GM12864 (cell line): ENCODE data around the gene DHDH.
"Not testable (repeated sequence)": the region's sequence is repeated elsewhere in the genome, so short reads cannot be mapped to it uniquely, and the experiment has no call there.

ENCODE experiments used
- DNase-seq: peaks from one replicate; pipeline ENCODE4 v3.0.0-alpha.2; 2011; ENCODE audit warnings: low read depth
- H3K4me3 ChIP-seq: 2 replicates; pipeline ENCODE4 v1.5.1; 2011; ENCODE audit warnings: mild to moderate bottlenecking, low read depth, low read length, control low read depth
- TF ChIP-seq, protein P1 (sequence below): IDR thresholded peaks from 2 replicates; pipeline ENCODE4 v1.5.1; 2011; ENCODE audit warnings: low read depth, mild to moderate bottlenecking, moderate library complexity, low read length, control low read depth, inconsistent platforms; ENCODE audit errors: missing control alignments

Gene DHDH

DNA sequence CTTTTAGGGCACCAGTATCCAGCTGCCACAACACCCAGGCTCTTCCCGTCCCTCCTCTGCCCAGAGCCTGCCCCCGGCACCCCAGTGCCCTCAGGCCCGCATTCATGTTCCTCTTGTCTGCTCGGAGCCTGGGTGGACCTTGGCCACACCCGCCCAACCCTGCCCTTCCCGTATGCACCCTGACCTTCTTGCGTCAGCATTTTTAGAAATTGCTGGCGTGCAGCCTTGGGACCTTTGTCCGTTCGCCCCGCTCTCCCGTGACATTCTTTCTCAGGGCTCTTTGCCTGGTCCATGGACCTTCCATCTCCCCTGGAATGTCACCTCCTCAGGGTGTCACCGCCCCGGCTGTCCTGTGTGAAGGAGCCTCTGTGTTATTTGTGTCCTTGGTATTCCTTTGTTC, 25.8 kb upstream of the DHDH start:
- DNase-seq, result no peak
- no peak overlapping the region for H3K4me3 ChIP-seq
- TF ChIP-seq, protein P1, sequence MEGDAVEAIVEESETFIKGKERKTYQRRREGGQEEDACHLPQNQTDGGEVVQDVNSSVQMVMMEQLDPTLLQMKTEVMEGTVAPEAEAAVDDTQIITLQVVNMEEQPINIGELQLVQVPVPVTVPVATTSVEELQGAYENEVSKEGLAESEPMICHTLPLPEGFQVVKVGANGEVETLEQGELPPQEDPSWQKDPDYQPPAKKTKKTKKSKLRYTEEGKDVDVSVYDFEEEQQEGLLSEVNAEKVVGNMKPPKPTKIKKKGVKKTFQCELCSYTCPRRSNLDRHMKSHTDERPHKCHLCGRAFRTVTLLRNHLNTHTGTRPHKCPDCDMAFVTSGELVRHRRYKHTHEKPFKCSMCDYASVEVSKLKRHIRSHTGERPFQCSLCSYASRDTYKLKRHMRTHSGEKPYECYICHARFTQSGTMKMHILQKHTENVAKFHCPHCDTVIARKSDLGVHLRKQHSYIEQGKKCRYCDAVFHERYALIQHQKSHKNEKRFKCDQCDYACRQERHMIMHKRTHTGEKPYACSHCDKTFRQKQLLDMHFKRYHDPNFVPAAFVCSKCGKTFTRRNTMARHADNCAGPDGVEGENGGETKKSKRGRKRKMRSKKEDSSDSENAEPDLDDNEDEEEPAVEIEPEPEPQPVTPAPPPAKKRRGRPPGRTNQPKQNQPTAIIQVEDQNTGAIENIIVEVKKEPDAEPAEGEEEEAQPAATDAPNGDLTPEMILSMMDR, result no peak

DNA sequence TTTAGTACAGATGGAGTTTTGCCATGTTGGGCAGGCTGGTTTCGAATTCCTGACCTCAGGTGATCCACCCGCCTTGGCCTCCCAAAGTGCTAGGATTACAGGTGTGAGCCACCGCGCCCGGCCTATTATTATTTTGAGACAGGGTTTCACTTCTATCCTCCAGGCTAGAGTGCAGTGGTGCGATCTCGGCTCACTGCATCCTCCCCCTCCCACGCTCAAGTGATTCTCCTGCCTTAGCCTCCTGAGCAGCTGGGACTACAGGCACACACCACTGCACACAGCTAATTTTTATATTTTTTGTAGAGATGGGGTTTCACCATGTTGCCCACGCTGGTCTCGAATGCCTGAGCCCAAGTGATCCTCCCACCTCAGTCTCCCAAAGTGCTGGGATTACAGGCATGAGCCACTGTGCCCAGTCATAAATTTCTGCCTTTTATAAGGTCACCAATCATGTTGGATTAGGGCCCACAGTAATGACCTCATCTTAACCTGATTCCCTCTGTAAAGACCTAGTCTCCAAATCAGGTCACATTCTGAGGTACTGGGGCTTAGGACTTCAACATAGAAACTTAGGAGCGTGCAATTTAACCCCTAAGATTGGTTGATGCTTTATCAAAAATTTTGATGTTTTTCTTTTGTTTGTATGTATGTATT, 23.9 kb upstream of the DHDH start:
- DNase-seq, H3K4me3 ChIP-seq: not testable (repeated sequence)

DNA sequence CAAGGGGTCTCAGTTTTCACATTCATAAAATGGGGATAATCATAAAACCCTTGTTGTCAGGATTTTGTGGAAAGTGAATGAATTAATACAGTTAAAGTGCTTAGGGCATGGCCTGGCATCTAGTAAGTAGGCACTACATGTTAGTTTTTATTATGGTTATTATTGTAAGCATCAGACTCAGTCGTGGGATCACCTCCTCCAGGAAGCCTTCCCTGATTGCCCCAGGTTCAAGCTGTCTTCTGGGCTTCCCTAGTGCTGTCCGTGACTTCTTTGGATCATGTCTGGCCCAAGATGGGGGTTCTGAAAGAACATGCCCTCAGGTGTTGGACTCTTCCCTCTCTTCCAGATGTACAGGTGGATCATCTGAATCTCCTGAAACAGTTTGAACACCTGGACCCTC, 22.7 kb upstream of the DHDH start:
- TF ChIP-seq, protein P1, result no peak
- no peak overlapping the region for H3K4me3 ChIP-seq
- DNase-seq, result no peak

DNA sequence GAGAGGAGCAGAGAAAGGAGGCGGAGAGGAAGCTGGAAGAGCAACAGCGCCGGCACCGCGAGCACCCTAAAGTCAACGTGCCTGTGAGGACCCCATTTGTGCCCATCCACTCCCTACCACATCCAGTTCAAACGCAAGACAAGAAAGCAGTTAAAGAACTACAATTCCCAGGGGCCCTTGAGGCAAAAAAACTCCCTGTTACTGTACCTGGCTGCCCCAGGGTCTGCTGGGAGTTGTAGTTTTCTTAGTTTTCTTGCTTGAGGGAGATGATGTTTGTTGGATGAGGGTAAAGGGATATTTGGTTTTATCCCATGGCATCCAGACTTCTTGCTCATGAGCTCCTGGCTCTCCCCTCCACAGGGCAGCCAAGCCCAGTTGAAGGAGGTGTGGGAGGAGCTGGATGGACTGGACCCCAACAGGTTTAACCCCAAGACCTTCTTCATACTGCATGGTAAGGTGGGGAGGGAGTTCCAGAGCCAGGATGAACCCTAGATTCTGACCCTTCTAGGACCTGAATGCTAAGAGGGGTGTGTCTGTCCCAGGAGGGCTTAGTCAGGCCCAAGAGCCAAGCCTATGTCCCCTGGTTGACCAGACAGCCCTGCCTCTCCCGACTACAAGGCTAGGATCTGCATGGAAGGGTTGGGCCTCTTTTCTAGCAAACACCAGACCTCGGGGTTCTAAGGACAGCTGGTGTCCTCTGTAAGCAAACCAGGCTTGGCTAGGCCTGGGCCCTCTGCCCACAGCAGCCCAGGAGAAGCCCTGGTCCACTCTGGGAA, 20.2 kb upstream of the DHDH start:
- no peak for DNase-seq
- TF ChIP-seq, protein P1, result no peak
- no peak overlapping the region for H3K4me3 ChIP-seq

DNA sequence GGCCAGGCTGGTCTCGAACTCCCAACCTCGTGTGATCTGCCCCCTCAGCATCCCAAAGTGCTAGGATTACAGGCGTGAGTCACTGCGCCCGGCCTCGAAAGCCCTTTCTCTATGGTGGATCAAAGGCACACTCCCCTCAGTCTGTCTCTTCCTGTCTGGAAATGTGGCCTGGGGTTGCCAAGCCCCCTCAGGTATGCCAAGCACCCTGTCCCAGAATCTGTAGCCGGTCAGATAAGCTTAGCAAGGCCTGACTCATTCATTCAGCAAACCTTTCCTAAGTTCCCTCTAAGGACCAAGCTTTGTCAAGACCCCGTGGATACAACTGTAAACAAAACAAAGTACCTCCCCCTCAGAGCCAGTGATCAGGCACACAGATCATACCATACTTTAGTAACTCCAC, 19.3 kb upstream of the DHDH start:
- DNase-seq, result no peak
- no peak overlapping the region for H3K4me3 ChIP-seq
- TF ChIP-seq, protein P1, result no peak

DNA sequence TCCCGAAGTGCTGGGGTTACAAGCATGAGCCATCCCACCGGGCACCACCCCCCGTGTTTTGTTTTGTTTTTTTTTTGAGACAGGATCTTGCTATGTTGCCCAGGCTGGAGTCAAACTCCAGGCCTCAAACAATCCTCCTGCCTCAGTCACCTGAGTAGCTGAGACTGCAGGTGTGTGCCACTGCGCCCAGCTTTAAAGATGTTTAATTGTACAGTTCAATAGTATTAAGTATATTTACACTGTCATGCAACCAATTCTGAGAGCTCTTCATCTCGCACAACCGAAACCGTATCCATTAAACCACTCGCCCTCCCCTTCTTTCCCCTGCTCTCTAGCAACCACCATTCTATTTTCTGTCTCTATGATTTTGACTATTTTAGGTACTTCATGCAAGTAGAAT, 17.7 kb upstream of the DHDH start:
- TF ChIP-seq, protein P1, result no peak
- no peak overlapping the region for H3K4me3 ChIP-seq
- no peak for DNase-seq

DNA sequence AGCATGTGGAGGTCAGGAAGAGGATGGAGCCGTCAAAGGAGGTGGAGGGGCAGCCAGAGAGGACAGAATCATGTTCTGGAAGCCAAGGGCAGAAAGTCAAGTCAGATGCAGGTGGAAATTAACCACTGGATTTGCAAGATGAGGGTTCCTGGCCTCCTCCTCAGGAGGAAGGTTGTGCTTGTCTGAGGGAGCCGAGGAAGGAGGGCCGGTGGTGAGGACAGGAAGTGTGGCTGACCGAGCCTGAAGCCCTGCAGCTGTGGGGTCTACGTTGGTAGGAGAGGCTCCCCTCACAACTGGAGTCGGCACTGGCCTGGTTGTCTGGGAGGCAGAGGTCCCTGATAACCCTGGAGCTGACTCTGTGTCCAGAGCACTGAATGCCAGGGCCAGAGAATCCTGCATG, 15.4 kb upstream of the DHDH start:
- TF ChIP-seq, protein P1, result no peak
- no peak for DNase-seq
- H3K4me3 ChIP-seq, result no peak overlapping the region
